CD4-positive, alpha-beta T cell treated with Interleukin-21 for 1 hour (primary cell): Measurements from ENCODE around the gene HLX.

ENCODE experiments used
- DNase-seq: peaks from one replicate; pipeline ENCODE4 v3.0.0-alpha.2; 2020

HLX gene

DNA sequence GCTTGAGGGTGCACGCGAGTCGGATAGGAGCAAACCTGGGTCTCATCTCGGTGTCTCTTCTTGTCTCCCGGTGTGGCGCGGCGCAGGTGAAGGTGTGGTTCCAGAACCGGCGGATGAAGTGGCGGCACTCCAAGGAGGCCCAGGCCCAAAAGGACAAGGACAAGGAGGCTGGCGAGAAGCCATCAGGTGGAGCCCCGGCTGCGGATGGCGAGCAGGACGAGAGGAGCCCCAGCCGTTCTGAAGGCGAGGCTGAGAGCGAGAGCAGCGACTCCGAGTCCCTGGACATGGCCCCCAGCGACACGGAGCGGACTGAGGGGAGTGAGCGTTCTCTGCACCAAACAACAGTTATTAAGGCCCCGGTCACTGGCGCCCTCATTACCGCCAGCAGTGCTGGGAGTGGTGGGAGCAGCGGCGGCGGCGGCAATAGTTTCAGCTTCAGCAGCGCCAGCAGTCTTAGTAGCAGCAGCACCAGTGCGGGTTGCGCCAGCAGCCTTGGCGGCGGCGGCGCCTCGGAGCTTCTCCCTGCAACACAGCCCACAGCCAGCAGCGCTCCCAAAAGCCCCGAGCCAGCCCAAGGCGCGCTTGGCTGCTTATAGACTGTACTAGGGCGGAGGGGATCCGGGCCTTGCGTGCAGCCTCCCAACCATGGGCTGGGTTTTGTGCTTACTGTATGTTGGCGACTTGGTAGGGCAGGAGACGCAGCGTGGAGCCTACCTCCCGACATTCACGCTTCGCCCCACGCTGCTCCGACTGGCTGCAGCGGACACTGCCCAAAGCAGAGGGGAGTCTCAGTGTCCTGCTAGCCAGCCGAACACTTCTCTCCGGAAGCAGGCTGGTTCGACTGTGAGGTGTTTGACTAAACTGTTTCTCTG is 5.1 kb downstream of the HLX start:
- no peak for DNase-seq

DNA sequence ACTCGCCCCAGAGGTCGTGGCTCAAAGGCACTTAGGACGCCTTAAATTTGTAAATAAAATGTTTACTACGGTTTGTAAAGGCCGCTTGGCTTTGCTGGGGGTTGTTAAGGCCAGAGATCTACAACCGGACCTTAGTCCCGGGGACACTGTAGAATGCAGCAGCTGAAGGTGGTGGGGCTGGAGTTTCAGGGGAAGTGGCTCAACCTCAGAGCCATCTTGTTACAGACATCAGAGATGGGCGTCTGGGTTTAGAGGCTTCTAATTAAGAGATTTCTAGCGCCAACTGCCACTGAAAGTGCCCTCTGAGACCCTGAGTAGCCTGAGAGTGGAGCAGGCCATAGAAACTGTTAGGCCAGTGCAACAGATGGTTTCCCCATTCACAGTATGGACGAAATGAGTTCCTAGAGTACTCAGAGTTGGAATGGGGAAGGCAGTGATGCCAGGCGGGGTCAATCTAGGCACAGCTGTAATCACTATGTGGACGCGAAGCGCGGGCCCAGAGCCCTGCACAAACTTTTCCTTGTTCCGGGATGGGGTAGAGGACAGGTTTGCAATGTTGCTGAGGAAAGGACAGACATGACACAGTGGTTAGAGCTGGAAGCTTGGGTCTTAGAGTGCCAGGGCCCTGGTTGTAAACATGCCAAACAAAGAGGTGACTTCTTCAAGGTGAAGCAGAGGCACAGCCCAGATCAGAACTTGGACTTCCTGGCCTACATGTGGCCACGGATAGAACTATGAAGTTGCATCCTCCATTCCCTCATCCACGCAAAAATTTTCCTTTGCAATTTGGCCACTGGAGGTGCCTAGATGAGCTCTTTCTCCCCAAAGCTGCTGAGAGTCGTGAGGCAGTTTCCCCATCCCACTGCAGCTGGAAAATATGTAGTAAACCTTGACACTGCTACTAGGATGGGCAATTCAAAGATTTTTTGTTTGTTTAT is 6.0 kb downstream of the HLX start:
- no peak for DNase-seq

DNA sequence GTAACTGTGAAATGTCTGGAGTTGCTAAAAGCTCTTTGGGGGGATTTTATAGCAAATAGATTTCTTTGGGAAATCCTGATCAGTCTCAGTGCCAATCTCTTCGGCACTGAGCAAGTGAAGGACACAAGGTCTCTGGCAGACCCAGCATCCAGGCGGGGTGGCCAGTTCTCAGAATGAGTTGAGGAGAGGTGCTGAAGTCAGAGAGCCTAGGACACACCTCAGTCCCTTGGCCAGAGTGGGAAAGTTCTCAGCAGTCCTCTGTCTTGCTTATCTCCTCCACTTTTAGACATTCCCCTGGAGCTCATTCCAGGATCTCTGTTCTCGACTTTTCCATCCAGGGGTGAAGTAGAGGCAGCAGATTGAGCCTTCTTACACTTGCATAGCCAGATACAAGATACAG is 6.7 kb downstream of the HLX start:
- DNase-seq: no peak

DNA sequence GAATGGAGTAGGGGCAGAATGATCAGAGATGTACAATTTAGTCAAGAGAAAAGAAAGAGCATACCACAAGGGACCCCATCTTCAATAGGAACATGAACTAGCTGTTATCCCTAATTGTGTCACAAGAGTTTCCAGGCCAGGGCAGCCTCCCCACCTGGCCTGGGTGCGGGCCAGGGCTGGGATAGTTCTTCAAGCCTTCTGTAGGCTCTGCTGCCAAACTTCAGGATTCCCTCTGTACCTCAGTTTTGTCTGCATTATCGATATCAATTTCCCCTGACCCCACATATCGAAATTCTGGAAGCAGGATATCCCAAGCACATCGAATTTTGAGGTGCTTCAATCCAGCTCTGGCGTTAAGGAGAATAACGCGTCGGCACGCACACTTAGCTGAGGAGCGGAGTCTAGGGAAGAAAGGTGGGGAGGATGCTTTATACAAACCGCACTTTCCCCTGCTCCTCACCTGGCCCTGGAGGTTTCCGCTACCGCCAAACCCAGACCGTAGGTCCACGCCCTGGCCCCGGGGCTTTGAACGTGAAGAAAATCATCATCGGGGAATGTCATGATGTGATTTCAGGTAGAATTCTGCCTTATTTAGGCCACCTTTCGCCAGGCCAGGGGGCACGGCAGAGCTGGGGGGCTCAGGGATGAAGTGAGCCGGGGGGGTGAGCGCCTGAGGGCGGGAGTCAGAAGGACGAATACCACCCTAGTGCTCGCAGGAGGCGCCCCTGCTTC is 7.4 kb downstream of the HLX start:
- DNase-seq: no peak

DNA sequence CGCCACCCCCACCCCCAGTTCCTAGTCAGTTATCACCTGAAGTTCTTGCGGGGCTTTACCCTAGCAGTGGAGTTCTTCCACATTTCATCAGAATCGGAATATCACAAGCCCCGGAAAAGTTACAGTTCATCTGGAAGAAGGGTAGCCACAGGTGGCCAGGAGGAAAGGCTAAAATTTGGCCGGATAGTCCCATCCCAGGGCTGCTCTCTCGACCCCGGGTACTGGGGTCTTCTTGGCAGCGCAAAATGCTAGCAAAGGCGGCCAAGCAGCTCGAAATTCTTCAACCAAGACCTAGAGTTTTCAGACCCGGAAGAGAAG is 7.9 kb downstream of the HLX start:
- no peak for DNase-seq

DNA sequence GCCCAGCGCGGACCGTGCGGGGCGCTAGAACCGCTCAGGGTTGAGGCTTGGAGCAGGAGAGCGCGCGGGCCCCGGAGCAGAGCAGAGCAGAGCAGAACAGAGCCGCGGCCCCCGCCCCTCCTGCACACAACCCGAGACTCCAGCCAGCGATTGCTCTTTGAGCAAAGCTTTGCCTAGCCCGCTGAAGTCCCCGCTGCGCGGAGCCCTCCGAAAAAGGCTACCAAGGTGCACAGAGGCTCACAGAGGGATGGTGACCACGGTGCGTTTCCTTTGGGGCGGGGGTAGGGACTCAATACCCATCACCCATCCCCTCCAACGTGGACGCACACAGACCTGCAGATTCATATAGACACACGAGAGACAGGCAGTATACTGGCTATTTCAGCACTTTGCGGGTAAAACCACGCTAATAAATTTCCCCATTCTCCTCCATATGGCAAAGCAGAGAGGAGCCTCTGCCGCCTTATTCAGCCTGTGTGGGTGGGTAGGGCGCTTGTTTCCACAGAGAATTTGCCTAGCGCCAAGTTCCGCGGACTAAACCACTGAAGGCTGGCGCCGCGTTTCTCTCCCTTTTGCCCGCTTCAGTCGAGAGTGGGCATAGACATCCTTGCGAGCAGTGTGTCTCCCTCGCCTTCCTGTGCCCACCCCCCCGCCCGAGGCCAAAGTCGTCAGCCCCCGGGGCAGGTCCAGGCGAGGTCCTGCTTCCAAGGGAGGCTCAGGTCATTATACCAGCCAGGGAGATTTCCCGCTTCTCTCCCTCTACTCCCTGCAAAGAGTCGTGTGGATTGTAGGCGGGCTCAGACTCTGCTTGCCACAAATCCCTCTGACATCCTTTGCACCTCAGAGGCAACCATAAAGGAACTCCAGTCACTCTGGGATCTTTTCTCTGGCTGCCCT is 8.5 kb downstream of the HLX start:
- DNase-seq: no peak

DNA sequence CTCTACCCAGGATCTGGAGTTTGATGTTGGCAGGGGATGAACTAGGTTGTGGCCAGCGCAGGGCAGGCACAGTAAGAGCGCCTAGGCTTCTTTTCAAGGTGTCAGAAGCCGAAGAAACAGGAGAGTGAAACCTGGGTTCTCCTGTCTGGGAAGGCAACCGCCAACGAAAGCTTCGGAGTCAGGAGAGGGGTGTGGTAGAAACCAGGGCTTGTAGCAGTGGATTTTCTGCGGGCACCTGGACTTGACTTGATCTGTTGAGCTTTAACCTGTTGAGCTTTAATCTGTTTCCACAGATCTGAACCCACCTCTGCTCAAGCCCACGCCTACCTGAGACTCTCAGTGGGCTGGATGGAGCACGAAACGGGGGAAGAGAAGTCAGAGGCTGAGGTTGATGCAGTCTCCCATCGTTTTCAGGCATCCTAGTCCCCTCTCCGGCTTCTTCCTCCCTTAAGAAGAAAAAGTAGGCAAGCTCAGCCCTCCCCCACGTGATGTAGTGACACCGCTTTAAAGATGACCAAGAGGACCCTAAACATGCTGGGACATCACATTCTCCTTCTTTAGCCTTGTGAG is 9.3 kb downstream of the HLX start:
- DNase-seq: no peak

DNA sequence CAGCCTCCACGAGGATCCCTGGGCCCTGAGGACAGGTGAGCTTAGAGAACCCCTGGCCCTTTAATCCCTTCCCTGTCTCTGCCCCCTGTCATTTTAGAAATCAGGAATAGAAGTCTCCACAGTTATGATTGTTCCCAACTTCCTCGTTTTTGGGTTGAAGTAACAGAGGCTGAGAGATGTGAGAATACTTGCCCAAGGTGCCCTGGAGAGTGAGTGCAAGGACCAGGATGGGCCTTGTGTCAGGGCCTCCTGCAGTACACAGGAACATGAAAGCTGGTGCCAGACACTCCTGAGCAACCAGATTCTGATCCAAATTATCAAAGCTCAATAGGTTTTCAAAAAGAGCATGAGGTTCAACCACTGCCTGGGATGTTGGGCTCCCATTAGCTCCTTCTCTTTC is 10.1 kb downstream of the HLX start:
- no peak for DNase-seq

DNA sequence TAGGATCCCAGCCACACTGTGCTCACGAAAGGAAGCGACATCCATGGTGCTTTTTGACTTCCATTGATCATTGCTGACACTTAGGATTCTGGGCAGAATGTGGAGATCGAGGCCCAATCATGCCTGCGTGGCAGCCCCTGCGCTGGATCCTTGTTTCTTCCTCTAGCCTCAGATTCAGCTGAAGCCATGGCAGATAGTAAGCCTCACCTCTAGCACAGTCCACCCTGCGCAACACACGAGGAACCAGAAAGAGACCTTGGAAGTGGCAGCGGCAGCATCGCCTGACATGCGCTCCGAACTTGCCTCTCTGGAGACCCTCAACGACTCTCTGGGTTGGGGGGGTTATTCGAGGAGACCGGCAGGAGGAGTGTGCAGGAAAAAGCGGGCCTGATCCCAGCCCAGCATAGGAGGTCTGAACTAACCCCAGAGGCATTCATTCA is 10.6 kb downstream of the HLX start:
- no peak for DNase-seq

DNA sequence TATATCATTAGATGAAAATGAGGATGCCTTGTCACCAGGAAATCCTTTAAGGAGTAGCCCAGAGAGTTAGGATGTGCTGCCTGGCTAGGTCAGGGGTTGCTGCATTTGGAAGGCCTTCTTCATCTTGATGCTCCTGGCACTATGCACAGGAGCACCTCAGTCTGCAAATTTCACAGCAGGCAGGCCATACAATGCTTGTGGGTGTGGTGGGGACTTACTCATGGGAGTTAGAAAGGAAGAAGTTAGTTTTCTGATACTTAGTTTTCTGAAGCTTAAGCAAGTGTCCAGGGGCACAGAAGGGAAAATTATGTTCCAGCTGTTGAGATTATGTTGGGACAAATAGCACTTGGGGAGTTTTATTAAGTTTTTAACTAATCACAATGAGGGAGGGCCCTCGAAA is 11.4 kb downstream of the HLX start:
- DNase-seq: no peak

DNA sequence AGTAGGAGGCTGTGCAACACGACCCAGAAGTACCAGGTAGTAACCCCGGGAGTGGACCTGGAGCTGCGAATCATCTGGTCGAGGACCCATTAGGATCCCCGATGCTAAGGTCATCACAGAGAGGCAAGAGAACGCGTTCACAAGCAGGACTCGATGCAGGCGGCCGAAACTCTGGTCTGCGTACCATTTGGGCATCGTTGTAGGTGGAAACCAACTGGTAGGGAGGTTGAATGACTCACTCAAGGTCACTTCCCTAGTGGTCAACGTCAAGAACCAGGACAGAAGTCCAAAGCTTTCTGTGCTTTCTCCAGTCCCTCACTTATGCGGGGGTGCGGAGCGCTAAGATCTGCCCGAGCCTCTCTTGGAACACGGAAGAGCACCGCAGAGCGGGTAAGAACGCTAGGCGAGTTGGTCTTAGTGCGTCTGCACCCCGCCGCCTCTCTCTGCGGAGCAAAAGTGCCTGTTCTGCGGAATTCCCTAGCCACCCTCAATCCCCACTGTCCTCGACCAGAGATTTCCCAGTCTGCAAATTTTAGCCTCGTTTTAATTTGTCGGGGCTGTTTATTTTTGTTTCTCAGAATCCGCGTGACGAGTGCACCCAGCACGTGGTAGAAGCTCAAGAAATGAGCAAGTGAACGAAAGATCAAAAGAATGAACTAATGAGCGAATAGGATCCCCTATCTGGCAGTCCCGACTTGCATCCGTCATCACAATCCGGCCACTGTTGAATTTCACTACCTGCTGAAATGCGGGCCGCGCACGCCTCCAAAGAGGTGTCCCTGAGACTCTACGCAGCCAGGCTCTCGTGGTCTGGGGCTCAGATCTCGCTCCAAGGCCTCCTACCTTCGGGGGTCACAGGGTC is 12.2 kb downstream of the HLX start:
- DNase-seq: no peak

DNA sequence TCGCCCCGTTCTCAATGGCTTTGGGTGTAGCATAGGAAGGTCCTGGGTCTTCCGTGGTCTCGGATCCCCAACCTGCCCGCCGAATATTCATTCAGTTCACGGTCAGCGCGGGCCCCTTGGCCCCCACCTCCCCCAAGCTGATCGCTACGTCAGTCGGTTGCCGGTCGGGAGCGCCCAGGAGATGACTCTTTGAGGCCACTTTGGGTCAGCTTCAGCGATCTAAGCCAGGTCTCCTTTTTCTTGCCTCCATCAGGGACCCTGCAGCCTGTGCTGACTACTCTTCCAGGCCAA is 12.8 kb downstream of the HLX start:
- DNase-seq: no peak

DNA sequence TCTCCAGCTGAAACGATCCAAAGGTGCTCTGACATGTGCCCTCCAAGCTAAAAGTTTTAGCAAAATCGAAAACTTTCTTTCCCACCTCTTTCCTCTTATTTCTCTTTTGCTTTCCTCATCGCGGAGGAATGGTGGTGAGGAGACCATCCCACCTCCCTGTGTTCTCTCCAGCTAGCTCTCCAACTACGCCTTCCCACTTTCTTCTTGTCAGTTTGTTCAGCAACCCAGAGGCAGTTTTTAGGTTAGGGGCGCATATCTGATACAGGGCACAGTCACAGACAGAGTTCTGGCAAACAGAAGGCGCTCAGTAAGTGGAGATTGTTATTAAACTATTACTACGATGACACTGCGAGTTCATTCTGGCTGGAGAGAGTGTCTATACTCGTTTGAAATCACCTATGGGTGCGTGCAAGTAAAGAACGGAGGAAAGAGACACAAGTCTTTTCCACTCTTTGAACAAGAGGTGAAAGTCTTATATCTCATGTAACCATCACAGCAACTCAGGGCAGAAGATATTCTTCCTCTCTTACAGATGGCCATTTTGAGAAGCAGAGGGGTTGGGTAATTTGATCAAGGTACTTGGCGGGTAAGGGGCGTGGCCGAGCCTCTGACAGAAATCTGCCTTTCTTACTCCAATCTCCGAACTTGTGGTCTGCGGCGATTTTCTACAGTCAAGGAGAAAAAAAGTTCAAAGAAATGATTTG is 13.9 kb downstream of the HLX start:
- DNase-seq: no peak

DNA sequence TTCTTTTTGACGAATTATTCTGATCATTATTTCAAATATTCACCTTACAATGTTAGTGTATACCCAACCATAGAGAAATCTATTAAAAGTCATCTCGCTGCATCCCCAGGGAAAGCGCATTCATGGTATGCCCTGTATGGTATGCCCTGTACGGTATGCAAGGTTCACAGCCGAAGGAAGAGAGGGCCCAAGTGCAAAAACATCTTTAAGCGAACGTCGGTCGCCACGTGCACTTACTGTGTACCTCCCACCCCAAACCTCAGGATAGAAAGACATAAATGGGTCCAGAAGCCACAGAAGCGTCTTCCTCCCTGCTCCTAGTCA is 14.4 kb downstream of the HLX start:
- no peak for DNase-seq

DNA sequence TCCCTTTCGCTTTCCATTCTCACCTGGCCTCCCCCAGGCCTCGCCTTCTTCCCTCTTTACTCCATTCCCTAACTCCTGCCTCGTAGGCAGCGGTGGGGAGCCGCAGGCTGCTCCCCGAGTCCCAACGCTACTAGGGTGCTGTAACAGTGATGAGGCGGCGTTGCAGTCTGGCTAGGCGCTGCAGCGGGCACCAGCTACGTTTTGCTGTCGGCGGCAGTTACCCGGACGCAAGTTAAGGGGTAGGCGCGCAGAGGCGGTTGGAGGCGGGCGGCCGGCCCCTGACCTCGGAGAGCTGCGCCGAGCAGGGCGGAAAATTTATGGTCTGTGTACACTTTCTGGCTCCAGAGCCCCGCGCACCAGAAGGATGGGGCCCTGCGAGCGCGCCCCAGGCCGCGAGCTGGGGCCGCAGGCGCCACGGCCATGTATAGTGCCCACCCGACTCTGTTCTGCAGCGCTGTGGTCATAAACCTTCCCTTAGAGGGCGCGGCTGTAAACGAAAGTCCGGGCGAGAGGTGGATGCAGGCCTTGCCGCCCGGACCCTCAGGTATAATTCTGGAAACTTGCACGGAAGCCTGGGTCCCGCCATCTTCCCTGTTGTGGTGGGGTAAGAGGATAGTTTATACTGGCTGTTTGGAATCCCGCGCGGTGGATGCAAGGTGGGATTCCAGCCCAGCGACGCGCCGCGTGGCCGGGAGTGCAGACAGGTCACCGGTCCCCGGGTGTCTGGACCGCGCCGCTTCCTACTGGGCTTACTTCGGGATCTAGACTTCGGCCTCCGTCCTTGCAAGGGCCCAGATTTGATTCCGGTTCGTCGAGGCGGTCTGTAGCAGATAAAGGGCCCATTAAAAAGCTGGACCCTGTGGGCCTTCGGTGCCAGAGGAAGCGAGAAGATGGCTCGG is 15.0 kb downstream of the HLX start:
- no peak for DNase-seq

DNA sequence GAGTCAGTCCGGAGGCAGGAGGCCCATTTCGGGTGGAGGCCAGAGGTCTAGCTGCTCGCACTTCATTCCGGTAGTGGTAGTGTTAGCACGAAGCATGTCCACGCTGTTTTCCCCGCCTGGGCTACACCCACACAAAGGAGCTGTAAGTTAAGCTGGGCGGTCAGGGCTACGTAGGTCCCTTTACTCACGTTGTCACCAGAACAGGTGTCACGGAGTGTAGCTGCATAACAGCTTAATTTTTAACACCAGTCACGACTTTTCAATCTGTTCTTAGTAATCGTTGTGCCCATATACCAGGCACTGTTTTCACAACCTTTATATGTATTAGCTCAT is 15.6 kb downstream of the HLX start:
- DNase-seq: no peak

DNA sequence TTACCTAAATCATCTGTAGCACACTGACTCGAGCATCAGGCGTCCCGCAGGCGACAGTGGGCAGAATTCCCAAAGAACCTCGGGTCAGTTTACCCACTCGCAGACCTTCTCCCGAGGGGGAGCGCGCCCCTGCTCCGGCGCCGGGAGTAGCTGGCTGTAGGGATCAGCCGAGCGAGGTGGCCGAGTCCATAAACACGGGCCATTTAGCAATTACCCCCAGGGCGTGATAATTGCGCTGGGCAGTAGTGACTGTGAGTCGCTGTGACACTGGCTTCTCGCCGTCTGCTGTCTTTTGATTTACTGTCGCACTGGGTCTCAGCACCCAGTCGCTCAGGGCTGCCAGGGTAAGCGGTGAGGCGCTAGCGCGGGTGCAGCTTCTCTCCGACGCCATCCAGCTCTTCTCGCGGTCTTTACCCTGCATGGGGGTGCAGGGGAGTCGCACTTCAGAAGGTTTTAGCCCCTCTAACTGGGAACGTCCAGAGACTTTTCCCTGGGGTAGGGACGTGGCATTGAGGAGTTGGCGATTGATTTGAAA is 16.2 kb downstream of the HLX start:
- DNase-seq: no peak

DNA sequence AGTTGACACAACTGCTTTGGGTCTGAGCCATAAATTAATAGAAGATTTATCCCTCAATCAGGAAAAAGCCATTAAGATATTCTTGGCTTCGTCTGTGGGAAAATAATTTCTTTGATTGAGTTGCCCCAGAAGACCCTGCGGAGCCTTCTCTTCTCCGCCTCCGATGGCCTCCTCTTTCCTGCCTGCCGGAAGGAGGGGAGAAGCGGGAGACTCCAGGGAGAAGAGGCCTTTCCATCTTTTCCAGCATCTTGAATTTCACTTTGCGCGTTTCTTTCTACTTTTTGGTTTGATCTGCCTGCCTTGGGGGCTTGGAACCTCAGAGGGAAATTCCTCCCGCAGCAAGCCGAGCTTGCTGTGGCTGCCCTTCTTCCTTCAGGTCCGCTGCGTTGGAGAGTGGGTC is 16.8 kb downstream of the HLX start:
- DNase-seq: no peak

DNA sequence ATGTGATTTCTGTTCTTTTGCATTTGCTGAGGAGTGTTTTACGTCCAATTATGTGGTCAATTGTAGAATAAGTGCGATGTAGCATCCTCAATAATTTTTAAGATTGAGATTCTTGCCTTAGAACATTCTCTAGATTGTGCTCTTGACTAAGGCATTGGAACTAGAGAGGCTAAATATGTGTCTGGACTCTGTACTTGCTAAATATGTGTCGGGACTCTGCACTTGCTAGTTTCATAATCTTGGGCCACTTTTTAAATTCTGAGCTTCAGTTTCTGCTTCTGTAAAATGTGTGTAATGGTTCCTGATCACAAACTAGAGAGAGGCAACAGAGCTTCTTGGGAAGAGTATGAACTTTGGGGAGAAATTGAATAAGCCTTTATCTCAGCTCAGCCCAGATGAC is 21.6 kb downstream of the HLX start:
- no peak for DNase-seq

DNA sequence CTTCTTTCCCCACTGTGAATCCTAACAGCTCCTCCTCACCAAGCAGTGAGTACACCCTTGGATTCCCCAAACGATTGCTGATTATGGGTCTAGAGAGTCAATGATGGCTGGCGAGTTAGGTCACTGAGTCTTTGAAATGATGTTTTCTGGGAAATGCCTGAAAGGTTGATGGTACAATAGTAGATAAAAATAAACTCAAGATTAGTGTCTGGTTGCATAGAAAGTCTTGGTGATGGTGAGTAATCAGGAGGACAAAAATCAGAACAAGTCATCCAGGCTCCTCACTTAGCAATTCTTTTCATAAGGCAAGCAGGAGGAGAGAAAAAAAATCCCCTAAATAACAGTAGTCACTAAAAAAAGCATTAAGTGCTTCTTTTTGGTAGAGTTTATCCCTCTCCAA is 22.6 kb downstream of the HLX start:
- no peak for DNase-seq
